WERI-Rb-1 (cell line): Measurements from ENCODE around the gene IMMP2L.

Experiments
- DNase-seq: peaks from one replicate; pipeline ENCODE4 v3.0.0-alpha.2; 2020
- H3K27ac ChIP-seq: fragments of 250-450 bp; sonication (Bioruptor Pico); 2 replicates; pipeline ENCODE4 v1.5.1; 2020; ENCODE audit warnings: mild to moderate bottlenecking, moderate library complexity
- H3K27me3 ChIP-seq: fragments of 250-450 bp; sonication (Bioruptor Pico); 2 replicates; pipeline ENCODE4 v1.5.1; 2021; ENCODE audit warnings: mild to moderate bottlenecking, low read depth, moderate library complexity; ENCODE audit not compliant: insufficient read depth, severe bottlenecking
- H3K36me3 ChIP-seq: fragments of 250-450 bp; sonication (Bioruptor Pico); 2 replicates; pipeline ENCODE4 v1.5.1; 2020; ENCODE audit warnings: mild to moderate bottlenecking, moderate library complexity
- H3K4me3 ChIP-seq: 2 replicates; pipeline ENCODE4 v1.5.1; 2011; ENCODE audit warnings: low read depth, mild to moderate bottlenecking, control low read depth, low read length
- H3K9me3 ChIP-seq: fragments of 250-450 bp; sonication (Bioruptor Pico); 2 replicates; pipeline ENCODE4 v1.5.1; 2021; ENCODE audit warnings: mild to moderate bottlenecking, moderate library complexity; ENCODE audit not compliant: severe bottlenecking
- TF ChIP-seq, protein P1 (sequence below): IDR thresholded peaks from 2 replicates; pipeline ENCODE4 v1.5.1; 2011; ENCODE audit warnings: low read depth, mild to moderate bottlenecking, control low read depth, inconsistent platforms, low read length

Gene IMMP2L

GRCh38 chr7:111198255-111198654, 364.0 kb downstream of the IMMP2L start:
- no peaks in the 10 kb centered on the region for H3K36me3 ChIP-seq
- H3K27ac ChIP-seq = no peak overlapping the region
- DNase-seq = no peak
- H3K9me3 ChIP-seq = no peaks in the 10 kb centered on the region
- TF ChIP-seq, protein P1, sequence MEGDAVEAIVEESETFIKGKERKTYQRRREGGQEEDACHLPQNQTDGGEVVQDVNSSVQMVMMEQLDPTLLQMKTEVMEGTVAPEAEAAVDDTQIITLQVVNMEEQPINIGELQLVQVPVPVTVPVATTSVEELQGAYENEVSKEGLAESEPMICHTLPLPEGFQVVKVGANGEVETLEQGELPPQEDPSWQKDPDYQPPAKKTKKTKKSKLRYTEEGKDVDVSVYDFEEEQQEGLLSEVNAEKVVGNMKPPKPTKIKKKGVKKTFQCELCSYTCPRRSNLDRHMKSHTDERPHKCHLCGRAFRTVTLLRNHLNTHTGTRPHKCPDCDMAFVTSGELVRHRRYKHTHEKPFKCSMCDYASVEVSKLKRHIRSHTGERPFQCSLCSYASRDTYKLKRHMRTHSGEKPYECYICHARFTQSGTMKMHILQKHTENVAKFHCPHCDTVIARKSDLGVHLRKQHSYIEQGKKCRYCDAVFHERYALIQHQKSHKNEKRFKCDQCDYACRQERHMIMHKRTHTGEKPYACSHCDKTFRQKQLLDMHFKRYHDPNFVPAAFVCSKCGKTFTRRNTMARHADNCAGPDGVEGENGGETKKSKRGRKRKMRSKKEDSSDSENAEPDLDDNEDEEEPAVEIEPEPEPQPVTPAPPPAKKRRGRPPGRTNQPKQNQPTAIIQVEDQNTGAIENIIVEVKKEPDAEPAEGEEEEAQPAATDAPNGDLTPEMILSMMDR = no peak
- H3K27me3 ChIP-seq = no peaks in the 10 kb centered on the region
- H3K4me3 ChIP-seq = no peak overlapping the region

DNA sequence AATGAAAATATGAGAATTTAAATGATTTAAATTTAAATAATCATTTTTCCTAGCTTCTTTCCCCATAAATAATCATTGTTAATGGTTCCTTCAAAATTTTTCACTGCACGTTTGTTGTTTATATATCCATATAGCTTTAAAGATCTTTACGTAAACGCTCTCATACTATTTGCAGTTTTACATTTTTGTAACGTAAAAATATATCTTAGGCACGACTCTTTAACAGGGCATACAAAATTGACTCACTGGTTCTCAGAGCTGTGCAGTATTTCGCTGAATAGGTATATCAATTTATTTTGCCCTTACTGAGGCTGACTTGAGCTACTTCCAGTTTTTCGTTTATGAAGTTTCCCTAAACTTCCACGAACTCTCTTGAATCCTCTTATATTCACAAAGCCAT, 365.6 kb downstream of the IMMP2L start:
- Histone ChIP-seq H3K9me3 (no peaks in the 10 kb centered on the region), H3K4me3 (no peak overlapping the region), H3K27me3 (no peaks in the 10 kb centered on the region), H3K36me3 (no peaks in the 10 kb centered on the region), H3K27ac (no peak overlapping the region)
- TF ChIP-seq, protein P1 = no peak
- DNase-seq = no peak

GRCh38 chr7:111192614-111193413, 369.5 kb downstream of the IMMP2L start:
- no peak overlapping the region for H3K27ac ChIP-seq
- no peaks in the 10 kb centered on the region for H3K36me3 ChIP-seq
- H3K4me3 ChIP-seq = no peak overlapping the region
- DNase-seq = no peak
- TF ChIP-seq, protein P1 = no peak
- H3K27me3 ChIP-seq = no peaks in the 10 kb centered on the region
- H3K9me3 ChIP-seq = no peaks in the 10 kb centered on the region

DNA sequence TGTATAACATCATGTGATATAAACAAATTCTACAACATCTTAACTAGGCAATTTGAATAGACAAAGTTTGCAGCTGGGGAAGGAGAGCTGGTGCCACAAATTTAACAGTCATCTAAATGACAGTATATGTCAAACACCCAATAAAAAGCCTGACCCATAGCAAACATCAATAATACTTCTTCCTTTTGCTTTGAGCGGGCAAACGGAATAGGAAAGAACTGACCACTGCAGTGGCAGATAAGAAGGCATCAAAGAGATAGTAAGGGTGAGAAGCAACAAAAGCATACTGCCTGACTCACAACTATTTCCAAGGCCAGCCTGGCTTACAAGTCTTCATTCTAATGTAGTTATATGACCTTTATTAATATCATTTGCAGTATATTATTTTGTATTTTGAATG, 371.5 kb downstream of the IMMP2L start:
- no peaks in the 10 kb centered on the region for H3K27me3 ChIP-seq
- TF ChIP-seq, protein P1 = no peak
- no peak overlapping the region for H3K27ac ChIP-seq
- no peaks in the 10 kb centered on the region for H3K36me3 ChIP-seq
- no peak for DNase-seq
- no peak overlapping the region for H3K4me3 ChIP-seq
- H3K9me3 ChIP-seq = no peaks in the 10 kb centered on the region

DNA sequence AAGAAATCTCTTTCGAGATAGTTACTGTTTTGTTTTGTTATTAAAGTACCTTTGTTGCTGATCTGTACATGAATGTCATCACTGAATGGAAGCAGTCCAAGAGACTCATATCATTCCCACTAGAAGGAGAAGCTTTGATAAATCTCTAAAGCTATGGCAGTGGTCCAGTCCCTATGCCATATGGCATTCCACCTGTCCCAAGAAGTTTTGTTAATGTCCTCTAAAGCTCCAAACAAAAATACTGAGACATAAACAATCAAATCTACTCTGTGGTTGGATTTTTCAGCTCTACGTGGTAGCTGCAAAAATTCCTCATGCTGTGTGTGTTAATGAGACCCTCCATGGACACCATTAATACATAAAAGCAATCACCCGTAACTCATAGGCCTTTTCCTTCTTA, 377.3 kb downstream of the IMMP2L start:
- no peaks in the 10 kb centered on the region for H3K36me3 ChIP-seq
- no peak overlapping the region for H3K4me3 ChIP-seq
- TF ChIP-seq, protein P1 = no peak
- no peak overlapping the region for H3K27ac ChIP-seq
- no peaks in the 10 kb centered on the region for H3K27me3 ChIP-seq
- H3K9me3 ChIP-seq = no peaks in the 10 kb centered on the region
- DNase-seq = no peak

- H3K27ac ChIP-seq = no peak overlapping the region
- no peaks in the 10 kb centered on the region for H3K9me3 ChIP-seq
- no peak for DNase-seq
- TF ChIP-seq, protein P1 = no peak
- H3K36me3 ChIP-seq = no peaks in the 10 kb centered on the region
- no peak overlapping the region for H3K4me3 ChIP-seq
- no peaks in the 10 kb centered on the region for H3K27me3 ChIP-seq
Observed at GRCh38 chr7:111183321-111183720, 379.0 kb downstream of the IMMP2L start.
